Dermis blood vessel endothelial cell (primary cell): ENCODE measurements around the gene FBP2. TPM values are rescaled to one million over a fixed set of nuclear protein-coding genes. Genes with fewer than 3 reads are reported as not detected.

Source experiments
- total RNA-seq: library from RNA; depleted of rRNA; stranded (reverse); fragments of >200 nt; gene quantifications from 2 replicates; pipeline ENCODE4 v1.2.3, GENCODE V29; 2014

FBP2 gene
- total RNA-seq, 1 donor from 2014 or later: not detected

Other genes with a start within 250 kb of the FBP2 start
- not detected in 2 replicates for gene PCAT7, start 38.7 kb downstream of the FBP2 start, total RNA-seq
- 1.3 and 2.2 TPM in 2 replicates for gene FBP1, start 45.7 kb upstream of the FBP2 start, total RNA-seq
- gene AOPEP, start 132.9 kb upstream of the FBP2 start, total RNA-seq: 77.1 and 78.8 TPM in 2 replicates